GM21526 (cell line): ENCODE results near the gene WDR55.
"Not testable (repeated sequence)": the region's sequence is repeated elsewhere in the genome, so short reads cannot be mapped to it uniquely, and the experiment has no call there.

Experiments used
- ATAC-seq: cut with Tn5 transposase; IDR thresholded peaks from one replicate; pipeline ENCODE4 v1.9.1; 2021; ENCODE audit warnings: moderate library complexity; ENCODE audit not compliant: unreplicated experiment, low FRiP score

Gene WDR55, protein sequence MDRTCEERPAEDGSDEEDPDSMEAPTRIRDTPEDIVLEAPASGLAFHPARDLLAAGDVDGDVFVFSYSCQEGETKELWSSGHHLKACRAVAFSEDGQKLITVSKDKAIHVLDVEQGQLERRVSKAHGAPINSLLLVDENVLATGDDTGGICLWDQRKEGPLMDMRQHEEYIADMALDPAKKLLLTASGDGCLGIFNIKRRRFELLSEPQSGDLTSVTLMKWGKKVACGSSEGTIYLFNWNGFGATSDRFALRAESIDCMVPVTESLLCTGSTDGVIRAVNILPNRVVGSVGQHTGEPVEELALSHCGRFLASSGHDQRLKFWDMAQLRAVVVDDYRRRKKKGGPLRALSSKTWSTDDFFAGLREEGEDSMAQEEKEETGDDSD

GRCh38 chr5:140664359-140665119, at the start of gene WDR55:
TSS of gene WDR55 (plus strand) at chr5:140664904. CDS start at chr5:140664913, 9 bp downstream.
- peak; percentile 95 for ATAC-seq

GRCh38 chr5:140622301-140622700, 42.4 kb upstream of the WDR55 start:
- ATAC-seq = no peak

- ATAC-seq = not testable (repeated sequence)
These were observed 41.6 kb upstream of the WDR55 start for GRCh38 chr5:140623061-140623460.

DNA sequence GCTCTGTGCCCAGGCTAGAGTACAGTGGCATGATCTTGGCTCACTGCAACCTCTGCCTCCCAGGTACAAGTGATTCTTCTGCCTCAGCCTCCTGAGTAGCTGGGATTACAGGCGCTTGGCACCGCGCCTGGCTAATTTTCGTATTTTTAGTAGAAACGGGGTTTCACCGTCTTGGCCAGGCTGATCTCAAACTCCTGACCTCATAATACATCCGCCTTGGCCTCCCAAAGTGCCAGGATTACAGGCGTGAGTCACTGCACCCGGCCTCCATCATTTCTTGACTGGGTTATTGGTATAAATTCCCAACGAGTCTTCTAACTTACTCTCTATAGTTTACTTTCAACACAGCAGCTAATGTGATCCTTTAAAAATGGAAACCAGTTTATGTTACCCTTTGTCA, 39.8 kb upstream of the WDR55 start:
- ATAC-seq = not testable (repeated sequence)

- ATAC-seq = no peak
These were observed 36.7 kb upstream of the WDR55 start for GRCh38 chr5:140627972-140628371.

DNA sequence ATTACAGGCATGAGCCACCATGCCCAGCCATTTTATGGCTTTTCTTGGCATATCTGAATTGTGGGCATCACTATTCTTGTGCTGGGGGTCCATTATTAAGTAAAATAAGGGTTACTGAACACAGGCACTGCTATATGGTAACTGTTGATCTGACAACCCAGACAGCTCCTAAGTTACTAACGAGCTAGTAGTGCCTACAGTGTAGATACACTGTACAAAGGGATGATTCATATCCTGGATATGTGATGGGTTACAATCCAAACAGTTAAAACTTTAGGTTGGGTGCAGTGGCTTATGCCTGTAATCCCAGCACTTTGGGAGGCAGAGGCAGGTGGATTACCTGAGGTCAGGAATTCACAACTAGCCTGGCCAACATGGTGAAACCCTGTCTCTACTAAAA, 36.0 kb upstream of the WDR55 start:
- ATAC-seq = no peak

DNA sequence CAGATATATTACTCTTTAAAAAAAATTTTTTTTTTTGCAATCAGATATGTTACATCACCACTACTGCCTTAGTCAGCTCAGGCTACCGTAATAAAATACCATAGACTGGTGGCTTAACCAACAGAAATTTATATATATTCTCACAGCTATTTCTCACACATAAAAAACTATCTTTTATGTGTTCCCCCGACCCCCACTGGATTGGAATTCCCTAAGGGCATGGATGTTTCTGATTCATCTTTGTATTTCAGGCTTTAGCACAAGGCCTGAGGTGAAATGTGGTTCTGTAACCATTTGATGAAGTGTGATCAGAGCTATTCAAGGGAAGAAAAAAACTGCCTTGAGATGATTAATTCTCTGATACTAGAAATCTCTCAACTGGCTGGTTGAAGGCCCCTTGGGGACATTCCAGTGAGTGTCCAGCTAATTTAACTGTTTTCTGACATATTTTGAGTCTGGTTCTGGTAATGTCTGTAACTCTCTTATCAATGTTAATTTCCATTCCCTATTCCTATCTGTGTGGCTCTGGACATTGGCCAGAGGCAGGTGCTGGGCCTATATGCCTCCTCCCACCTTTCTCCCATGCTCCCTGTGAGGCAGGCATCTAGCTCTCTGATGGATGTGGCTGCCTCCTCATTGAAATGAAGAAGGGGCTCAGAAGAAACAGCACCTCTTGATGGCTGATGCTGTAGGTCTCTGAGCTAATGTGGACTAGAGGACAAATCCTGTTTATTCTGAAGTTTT, 34.2 kb upstream of the WDR55 start:
- ATAC-seq = no peak

GRCh38 chr5:140631036-140631417, 33.7 kb upstream of the WDR55 start:
- no peak for ATAC-seq

GRCh38 chr5:140631831-140632365, 32.8 kb upstream of the WDR55 start:
- peak; percentile 46 for ATAC-seq

GRCh38 chr5:140632366-140633020, 32.2 kb upstream of the WDR55 start:
- peak; percentile 55 for ATAC-seq

GRCh38 chr5:140633021-140633471, 31.7 kb upstream of the WDR55 start, which contains the start of gene CD14:
TSS of gene CD14 (minus strand) at chr5:140633175. CDS start at chr5:140633071, 104 bp downstream.
- no peak for ATAC-seq

- ATAC-seq = no peak
These were observed 31.2 kb upstream of the WDR55 start for GRCh38 chr5:140633501-140633900.

DNA sequence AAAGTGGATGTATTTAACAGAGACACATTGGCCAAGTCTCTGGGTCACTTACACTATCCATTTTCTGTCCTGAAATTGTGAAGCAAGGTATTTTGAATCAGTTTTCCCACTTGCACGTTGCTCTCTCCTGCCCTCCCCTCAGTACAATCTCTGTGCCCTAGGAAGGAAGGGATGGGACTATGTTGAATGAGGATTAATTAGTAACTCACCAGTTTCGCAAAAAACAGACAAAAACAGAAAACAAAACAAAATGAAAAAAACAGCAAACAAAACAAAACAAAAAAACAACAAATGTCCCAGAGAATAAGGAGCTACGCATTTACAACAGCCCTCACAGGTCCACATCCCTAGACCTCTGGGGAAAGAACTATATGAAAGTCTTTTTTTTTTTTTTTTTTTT, 30.6 kb upstream of the WDR55 start:
- no peak for ATAC-seq

- no peak for ATAC-seq
These were observed 29.1 kb upstream of the WDR55 start for GRCh38 chr5:140635291-140636257.

DNA sequence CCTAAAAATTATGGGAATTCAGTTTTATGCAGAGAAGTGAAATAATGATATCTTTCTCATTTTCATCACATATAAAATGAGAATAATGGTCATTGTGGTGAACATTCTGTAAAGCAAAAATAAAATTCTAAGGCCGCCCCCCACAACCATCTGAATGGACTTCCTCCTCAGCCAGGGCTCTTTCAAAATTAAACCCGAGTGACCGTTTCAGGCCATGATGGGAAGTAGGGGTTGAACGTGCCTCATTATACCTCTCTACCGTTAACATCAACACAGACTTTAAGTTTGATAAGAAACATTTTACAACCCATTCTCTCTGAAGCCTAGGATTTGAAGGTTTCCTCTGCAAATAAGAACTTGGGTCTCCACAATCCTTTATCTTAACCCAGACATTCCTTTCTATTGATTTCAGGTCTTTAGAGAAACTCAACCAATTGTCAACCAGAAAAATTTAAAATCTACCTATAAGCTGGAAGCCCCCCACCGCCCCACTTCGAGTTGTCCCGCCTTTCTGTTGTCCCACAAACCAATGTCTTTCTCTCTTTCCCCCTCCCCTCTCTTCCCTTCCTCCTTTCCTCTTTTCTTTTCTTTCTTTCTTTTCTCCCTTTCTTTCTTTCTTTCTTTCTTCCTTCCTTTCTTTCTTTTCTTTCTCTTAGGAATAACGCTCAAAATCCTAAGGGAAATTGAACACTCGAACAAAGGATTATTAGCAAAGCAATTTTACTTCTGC, 27.2 kb upstream of the WDR55 start:
- ATAC-seq = no peak

GRCh38 chr5:140638898-140639147, 25.9 kb upstream of the WDR55 start:
- not testable (repeated sequence) for ATAC-seq

DNA sequence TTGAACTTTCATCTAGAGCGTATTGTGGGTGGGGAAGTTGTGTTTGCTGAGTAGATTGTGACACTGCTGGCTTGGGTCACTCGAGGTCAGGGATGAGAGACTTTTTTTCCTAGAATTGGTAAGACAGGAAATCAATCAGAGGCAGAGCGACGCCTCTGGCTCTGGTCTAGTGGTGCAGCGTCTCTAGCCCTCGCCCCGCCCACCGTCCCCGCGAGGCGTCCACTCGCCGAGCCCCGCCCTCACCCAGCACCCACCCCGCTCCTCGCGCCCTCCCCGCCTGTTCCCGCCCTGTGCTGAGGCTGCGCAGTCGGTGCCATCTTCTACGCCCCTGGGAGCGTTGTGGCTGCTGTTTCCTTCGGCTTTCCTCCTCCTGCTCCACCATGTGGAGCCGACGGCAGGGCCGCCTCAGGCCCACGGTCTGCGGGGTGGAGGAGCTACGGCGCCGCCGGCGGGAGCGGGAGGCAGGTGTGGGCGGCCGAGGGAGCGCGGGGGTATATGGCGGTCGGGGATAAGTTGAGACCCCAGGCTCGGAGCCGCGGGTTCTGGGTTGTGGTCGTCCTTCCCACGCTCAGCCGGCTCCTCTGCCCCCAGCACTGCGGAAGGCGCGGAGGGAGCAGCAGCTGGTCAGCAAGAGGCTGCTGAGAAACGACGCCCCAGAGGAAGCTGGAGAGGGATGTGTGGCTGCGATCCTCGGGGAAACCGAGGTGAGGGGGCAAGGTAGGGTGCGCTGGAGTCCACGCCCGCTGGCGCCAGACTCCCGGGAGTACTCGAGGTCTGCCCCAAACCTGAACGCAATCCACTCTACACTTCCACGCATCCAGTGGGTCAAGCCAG, 25.3 kb upstream of the WDR55 start, which contains the start of gene TMCO6:
TMCO6 (plus strand) TSS at position 304 of the 834 bp plus-strand sequence; CDS start at position 381, 77 bp downstream.
- ATAC-seq = peak; percentile 93

DNA sequence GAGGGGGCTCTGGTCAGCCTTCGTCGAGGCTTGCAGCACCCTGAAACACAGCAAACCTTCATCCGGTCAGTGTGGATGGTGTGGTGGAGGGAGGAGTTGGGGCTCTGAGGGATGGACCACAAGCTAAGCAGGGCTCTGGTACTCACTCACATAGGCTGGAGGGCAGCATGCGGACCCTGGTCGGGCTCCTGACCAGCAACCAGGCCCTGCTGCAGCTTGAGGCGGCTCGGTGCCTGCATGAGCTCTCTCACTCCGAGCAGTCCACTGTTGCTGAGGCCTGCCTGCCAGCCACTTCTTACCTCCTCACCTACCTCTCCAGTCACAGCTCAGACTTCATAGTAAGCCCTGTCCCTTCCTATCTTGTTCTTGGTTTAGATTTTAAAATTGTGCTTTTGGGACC, 23.0 kb upstream of the WDR55 start:
- no peak for ATAC-seq
